ENCODE data around the gene IER5. TPM values are rescaled to one million over a fixed set of nuclear protein-coding genes. Genes with fewer than 3 reads are reported as not detected.

Gene IER5
- total and polyA plus RNA-seq, 9 of the 15 experiments (the other 6 are each of a cell fraction or from before 2014, with no cell fraction given), result 2.4 to 32.1 (median 12.0) TPM

DNA sequence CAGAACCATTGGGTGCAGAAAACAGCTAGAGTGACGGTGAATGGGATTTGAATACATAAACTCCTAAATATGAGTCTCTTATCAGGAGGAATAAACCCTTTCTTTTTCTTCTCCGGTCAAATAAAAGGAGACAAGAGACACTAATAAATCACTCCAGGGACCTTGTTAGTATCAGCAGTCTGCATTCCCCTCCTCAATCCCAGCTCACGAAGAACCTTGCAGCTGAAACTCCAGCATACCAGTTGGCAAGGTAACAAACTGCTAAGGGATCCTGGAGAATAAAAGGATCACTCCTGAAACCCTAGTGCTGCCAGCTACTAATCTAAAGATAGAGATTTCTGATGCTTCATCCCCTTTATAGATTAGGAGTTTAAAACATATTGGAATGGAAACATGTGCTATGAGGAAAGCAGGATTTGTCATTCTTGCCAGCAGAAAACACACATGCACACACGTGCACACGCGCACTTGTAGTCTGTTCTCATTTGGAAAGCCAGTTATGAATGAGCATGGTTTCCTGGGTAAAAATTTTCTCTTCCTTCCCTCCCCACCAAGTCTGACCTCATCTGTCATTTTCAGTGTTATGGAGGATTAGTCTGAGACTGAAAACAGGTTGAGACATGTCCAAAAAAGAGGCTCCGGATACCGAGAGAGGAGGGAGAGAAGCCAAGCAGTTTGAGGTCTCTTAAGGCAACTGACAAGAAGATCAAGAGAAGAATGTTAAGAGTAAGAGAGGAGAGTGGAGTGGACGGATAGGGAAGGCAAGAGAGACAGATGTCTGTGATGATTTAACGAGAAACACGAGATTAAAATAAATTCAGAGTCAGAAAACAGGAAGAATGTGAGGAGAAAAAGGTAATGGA is 10.9 kb downstream of the IER5 start (continued):
- TF ChIP-seq ELF4 (CRISPR knock-in tag; IDR thresholded peaks at IDR 0.05) (peak; percentile 69), FOXK1 (CRISPR knock-in tag; IDR thresholded peaks at IDR 0.05; ENCODE audit: borderline replicate concordance) (no peak), PPARD (CRISPR knock-in tag; IDR thresholded peaks at IDR 0.05) (no peak), ZNF354B (CRISPR knock-in tag; IDR thresholded peaks at IDR 0.05) (no peak), HIVEP1 (CRISPR knock-in tag; IDR thresholded peaks at IDR 0.05) (no peak), MYNN (IDR thresholded peaks at IDR 0.05) (no peak), MYNN (CRISPR knock-in tag; IDR thresholded peaks at IDR 0.05) (no peak), SMARCE1 (IDR thresholded peaks at IDR 0.05) (peak; percentile 25), CBFA2T2 (conservative IDR thresholded peaks at IDR 0.05) (no peak)
- TF ChIP-seq, protein P1, sequence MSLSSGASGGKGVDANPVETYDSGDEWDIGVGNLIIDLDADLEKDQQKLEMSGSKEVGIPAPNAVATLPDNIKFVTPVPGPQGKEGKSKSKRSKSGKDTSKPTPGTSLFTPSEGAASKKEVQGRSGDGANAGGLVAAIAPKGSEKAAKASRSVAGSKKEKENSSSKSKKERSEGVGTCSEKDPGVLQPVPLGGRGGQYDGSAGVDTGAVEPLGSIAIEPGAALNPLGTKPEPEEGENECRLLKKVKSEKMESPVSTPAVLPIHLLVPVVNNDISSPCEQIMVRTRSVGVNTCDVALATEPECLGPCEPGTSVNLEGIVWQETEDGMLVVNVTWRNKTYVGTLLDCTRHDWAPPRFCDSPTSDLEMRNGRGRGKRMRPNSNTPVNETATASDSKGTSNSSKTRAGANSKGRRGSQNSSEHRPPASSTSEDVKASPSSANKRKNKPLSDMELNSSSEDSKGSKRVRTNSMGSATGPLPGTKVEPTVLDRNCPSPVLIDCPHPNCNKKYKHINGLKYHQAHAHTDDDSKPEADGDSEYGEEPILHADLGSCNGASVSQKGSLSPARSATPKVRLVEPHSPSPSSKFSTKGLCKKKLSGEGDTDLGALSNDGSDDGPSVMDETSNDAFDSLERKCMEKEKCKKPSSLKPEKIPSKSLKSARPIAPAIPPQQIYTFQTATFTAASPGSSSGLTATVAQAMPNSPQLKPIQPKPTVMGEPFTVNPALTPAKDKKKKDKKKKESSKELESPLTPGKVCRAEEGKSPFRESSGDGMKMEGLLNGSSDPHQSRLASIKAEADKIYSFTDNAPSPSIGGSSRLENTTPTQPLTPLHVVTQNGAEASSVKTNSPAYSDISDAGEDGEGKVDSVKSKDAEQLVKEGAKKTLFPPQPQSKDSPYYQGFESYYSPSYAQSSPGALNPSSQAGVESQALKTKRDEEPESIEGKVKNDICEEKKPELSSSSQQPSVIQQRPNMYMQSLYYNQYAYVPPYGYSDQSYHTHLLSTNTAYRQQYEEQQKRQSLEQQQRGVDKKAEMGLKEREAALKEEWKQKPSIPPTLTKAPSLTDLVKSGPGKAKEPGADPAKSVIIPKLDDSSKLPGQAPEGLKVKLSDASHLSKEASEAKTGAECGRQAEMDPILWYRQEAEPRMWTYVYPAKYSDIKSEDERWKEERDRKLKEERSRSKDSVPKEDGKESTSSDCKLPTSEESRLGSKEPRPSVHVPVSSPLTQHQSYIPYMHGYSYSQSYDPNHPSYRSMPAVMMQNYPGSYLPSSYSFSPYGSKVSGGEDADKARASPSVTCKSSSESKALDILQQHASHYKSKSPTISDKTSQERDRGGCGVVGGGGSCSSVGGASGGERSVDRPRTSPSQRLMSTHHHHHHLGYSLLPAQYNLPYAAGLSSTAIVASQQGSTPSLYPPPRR (CRISPR knock-in tag; IDR thresholded peaks at IDR 0.05; ENCODE audit: borderline replicate concordance), result no peak
- TF ChIP-seq, protein P2, sequence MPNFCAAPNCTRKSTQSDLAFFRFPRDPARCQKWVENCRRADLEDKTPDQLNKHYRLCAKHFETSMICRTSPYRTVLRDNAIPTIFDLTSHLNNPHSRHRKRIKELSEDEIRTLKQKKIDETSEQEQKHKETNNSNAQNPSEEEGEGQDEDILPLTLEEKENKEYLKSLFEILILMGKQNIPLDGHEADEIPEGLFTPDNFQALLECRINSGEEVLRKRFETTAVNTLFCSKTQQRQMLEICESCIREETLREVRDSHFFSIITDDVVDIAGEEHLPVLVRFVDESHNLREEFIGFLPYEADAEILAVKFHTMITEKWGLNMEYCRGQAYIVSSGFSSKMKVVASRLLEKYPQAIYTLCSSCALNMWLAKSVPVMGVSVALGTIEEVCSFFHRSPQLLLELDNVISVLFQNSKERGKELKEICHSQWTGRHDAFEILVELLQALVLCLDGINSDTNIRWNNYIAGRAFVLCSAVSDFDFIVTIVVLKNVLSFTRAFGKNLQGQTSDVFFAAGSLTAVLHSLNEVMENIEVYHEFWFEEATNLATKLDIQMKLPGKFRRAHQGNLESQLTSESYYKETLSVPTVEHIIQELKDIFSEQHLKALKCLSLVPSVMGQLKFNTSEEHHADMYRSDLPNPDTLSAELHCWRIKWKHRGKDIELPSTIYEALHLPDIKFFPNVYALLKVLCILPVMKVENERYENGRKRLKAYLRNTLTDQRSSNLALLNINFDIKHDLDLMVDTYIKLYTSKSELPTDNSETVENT (CRISPR knock-in tag; IDR thresholded peaks at IDR 0.05), result no peak
- TF ChIP-seq, protein P3, sequence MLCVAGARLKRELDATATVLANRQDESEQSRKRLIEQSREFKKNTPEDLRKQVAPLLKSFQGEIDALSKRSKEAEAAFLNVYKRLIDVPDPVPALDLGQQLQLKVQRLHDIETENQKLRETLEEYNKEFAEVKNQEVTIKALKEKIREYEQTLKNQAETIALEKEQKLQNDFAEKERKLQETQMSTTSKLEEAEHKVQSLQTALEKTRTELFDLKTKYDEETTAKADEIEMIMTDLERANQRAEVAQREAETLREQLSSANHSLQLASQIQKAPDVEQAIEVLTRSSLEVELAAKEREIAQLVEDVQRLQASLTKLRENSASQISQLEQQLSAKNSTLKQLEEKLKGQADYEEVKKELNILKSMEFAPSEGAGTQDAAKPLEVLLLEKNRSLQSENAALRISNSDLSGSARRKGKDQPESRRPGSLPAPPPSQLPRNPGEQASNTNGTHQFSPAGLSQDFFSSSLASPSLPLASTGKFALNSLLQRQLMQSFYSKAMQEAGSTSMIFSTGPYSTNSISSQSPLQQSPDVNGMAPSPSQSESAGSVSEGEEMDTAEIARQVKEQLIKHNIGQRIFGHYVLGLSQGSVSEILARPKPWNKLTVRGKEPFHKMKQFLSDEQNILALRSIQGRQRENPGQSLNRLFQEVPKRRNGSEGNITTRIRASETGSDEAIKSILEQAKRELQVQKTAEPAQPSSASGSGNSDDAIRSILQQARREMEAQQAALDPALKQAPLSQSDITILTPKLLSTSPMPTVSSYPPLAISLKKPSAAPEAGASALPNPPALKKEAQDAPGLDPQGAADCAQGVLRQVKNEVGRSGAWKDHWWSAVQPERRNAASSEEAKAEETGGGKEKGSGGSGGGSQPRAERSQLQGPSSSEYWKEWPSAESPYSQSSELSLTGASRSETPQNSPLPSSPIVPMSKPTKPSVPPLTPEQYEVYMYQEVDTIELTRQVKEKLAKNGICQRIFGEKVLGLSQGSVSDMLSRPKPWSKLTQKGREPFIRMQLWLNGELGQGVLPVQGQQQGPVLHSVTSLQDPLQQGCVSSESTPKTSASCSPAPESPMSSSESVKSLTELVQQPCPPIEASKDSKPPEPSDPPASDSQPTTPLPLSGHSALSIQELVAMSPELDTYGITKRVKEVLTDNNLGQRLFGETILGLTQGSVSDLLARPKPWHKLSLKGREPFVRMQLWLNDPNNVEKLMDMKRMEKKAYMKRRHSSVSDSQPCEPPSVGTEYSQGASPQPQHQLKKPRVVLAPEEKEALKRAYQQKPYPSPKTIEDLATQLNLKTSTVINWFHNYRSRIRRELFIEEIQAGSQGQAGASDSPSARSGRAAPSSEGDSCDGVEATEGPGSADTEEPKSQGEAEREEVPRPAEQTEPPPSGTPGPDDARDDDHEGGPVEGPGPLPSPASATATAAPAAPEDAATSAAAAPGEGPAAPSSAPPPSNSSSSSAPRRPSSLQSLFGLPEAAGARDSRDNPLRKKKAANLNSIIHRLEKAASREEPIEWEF (CRISPR knock-in tag; IDR thresholded peaks at IDR 0.05), result no peak
